AG09319 (cell line): Measurements from ENCODE around the gene LIF.

Experiments used
- DNase-seq: peaks from one replicate; pipeline ENCODE4 v3.0.0-alpha.2; 2010; ENCODE audit warnings: low read depth; ENCODE audit errors: extremely low read depth
- CTCF ChIP-seq: IDR thresholded peaks from 2 replicates; pipeline ENCODE4 v1.5.1; 2011; ENCODE audit warnings: low read depth, mild to moderate bottlenecking, inconsistent platforms, low read length, moderate library complexity

The LIF gene

GRCh38 chr22:30261134-30261533 is 14.6 kb upstream of the LIF start:
- TF ChIP-seq CTCF: no peak
- no peak for DNase-seq

GRCh38 chr22:30260682-30261081 is 14.1 kb upstream of the LIF start:
- no peak for TF ChIP-seq CTCF
- DNase-seq: no peak

GRCh38 chr22:30260276-30260675 is 13.7 kb upstream of the LIF start:
- TF ChIP-seq CTCF: no peak
- DNase-seq: no peak

- DNase-seq: no peak
- TF ChIP-seq CTCF: no peak
Observed at GRCh38 chr22:30254314-30254713, 7.8 kb upstream of the LIF start.

- TF ChIP-seq CTCF: no peak
- no peak for DNase-seq
Observed at GRCh38 chr22:30253205-30253852, 6.8 kb upstream of the LIF start.

GRCh38 chr22:30252411-30253204 is 6.0 kb upstream of the LIF start:
- DNase-seq: no peak
- TF ChIP-seq CTCF: no peak

GRCh38 chr22:30251711-30252110 is 5.2 kb upstream of the LIF start:
- no peak for DNase-seq
- no peak for TF ChIP-seq CTCF
